NK-92 treated with Interleukin-12 subunit alpha and Interleukin-12 subunit beta, amount 100 ng/mL, for 24 hours (cell line): Measurements from ENCODE around the gene CT45A3.
"Not testable (repeated sequence)": the region's sequence is repeated elsewhere in the genome, so short reads cannot be mapped to it uniquely, and the experiment has no call there.

Source experiments
- DNase-seq: peaks from one replicate; lab custom pipeline; 2025; lab: John Stamatoyannopoulos, UW

The CT45A3 gene, protein sequence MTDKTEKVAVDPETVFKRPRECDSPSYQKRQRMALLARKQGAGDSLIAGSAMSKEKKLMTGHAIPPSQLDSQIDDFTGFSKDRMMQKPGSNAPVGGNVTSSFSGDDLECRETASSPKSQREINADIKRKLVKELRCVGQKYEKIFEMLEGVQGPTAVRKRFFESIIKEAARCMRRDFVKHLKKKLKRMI

GRCh38 chrX:135768091-135768490, at the start of gene CT45A3:
CT45A3 (minus strand) TSS chrX:135768191; CDS start chrX:135764444, 3,747 bp downstream.
- not testable (repeated sequence) for DNase-seq

- DNase-seq, result not testable (repeated sequence)
Observed at GRCh38 chrX:135802687-135803086, 34.7 kb upstream of the CT45A3 start, which contains the start of gene CT45A6. CT45A6 (minus strand) TSS chrX:135802787; CDS start chrX:135798993, 3,794 bp downstream.

GRCh38 chrX:135785403-135785802, 17.4 kb upstream of the CT45A3 start, which contains the start of gene CT45A5:
CT45A5 (minus strand) TSS chrX:135785503; CDS start chrX:135781729, 3,774 bp downstream.
- DNase-seq, result not testable (repeated sequence)

DNA sequence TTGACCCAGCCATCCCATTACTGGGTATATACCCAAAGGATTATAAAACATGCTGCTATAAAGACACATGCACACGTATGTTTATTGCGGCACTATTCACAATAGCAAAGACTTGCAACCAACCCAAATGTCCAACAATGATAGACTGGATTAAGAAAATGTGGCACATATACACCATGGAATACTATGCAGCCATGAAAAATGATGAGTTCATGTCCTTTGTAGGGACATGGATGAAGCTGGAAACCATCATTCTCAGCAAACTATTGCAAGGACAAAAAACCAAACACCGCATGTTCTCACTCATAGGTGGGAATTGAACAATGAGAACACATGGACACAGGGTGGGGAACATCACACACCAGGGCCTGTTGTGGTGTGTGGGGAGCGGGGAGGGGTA, 23.3 kb downstream of the CT45A3 start:
- not testable (repeated sequence) for DNase-seq

DNA sequence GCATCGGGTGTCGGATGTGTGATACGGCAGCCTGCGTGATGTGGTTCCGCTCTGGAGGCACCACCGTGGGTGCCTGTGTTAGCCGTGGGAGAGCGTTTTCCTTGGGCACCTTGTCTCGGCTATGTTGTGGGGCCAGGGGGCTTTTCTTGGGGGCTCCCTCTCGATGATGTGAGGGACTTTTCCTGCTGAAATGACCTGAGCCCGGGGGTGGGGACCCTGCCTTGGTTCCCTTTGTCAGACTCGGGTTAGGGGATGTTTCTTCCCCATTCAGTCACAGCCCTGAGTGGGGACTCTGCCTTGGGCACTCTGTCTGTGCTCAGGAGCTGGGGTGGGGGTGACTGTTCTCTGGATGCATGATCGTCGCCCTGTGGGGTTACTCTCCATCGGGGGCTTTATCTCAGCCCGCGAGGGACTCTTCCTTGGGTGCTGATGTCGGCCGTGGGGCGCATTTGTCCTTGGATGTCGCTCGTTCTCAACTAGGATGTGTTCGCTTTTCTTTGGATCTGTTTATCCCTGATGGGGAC, 26.7 kb downstream of the CT45A3 start:
- no peak for DNase-seq

DNA sequence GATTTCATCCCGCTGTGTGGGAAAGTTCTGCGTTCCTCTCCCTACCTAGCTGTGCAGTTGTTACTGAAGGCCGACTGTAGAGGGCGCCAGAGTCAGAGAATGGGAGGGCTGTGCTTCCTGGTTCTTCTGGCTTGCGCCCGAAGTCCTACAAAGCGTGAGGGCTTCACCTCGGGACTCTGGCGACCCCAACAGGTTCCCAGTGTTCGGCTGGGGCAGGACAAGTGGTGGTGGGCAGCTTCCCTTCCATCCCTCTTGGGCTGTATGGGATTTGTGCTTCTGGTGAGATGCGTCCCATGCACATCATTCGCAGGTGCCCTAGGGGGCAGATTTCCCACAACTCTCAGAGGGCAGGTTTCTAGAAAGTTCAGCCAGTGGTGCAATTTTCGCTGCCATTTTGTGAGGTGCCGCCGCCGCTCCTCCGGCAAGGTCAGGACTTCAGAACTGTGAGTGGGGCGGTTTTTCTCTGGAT, 27.3 kb downstream of the CT45A3 start:
- no peak for DNase-seq

DNA sequence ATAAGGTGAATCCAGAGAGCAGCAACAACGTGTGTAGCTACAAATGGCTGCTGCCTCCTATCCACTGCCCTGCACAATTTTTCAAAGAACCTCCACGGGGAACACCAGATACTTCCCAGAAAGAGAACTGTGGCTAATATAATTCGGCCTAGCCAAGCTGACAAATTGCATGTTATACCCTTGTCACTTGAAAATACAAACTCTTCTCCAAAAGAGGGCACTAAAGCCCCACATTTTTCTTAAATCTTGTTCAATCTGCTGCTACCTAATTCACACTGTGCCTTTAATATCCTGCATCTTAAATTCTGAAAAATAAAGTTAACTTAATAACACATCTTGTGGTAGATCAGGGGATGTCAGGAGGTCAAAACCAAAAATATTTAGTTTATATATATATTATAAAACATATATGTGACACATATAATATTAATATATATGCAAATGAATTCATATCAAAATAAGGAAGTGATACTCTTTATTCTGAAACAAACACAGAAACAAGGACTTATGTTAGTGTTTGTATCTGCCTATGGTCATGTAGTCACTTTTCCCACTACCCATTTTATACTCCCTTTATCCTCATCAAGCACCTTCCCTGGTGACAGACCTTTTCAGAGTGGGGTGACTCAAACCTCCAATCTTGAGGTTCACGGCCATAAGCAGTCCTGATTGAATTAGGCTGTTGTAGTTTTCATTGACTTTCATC, 30.5 kb downstream of the CT45A3 start:
- no peak for DNase-seq

DNA sequence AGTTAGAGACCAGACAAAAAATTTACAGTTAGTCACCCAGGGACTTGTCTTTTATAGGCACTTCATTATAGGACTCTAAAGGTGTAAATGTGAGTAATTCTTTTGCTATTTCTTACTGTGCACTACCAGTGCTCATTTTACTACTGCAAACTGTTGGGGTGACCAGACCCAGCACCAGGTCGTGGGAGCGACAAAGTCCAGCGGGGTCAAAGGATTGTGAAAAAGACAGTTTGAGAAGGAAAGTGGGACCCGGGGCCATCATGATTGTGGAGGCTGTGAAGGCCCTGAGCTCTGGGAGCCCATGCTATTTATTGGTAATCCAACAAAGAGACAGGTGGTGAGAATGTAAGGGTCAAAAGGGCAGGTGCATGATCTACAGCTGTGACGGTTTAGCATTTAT, 33.3 kb downstream of the CT45A3 start:
- DNase-seq, result not testable (repeated sequence)

- no peak for DNase-seq
Observed at GRCh38 chrX:135713795-135714194, 54.2 kb downstream of the CT45A3 start.

DNA sequence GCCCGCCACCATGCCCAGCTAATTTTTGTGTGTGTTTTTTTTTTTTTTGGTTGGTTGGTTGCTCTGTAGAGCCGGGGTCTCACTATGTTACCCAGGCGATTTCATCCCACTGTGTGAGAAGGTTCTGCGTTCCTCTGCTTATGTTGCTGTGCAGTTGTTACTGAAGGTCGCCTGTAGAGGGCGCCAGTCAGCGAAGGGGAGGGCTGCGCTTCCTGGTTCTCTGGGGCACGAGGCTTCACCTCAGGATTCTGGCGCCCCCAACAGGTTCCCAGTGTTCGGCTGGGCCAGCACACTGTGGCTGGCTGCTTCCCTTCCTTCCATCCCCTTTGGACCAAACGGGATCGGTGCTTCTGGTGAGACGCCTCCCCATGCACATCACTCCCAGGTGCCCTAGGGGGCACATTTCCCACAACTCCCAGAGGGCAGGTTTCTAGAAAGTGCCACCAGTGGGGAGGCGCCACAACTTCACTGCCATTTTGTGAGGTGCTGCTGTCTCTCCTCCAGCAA, 54.8 kb downstream of the CT45A3 start, which contains the start of gene CT45A1:
TSS of gene CT45A1 (plus strand) at position 457 of the 507 bp plus-strand sequence. CDS start 5,302 bp downstream, outside the sequence.
- DNase-seq, result not testable (repeated sequence)
